Activated naive CD4-positive, alpha-beta T cell (primary cell): ENCODE data around the gene RHBDD1.
"Not testable (repeated sequence)": the region's sequence is repeated elsewhere in the genome, so short reads cannot be mapped to it uniquely, and the experiment has no call there.

Experiments
- DNase-seq, 4 experiments: peaks; one replicate each; lab custom pipeline; 2025; lab: John Stamatoyannopoulos, UW

Gene RHBDD1

GRCh38 chr2:226799976-226800940 lies 35.6 kb upstream of the RHBDD1 start:
- peak in 1 of 4 experiments; percentile 20 for DNase-seq

- peak; percentile 38 to 68 (median 42) for DNase-seq
Measured at GRCh38 chr2:226800941-226801784, 34.7 kb upstream of the RHBDD1 start.

DNA sequence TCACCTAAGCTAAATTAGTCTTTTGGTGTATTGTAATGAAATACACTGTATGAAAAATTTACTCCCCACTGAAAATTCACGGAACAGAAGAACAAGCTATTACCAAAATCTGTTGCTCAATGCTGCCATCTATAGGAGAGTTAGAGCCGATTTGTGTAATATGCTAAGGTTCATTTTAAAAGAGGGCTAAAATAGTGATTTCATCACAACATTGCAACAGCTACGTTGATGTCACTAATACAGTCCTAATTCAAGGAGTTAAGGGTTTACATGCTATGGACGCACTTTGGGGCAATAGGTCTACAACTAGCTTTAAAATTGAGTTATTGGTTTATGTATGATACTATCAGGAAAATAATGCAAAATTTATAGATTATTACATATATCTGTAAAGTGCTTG lies 33.3 kb upstream of the RHBDD1 start:
- DNase-seq = no peak

DNA sequence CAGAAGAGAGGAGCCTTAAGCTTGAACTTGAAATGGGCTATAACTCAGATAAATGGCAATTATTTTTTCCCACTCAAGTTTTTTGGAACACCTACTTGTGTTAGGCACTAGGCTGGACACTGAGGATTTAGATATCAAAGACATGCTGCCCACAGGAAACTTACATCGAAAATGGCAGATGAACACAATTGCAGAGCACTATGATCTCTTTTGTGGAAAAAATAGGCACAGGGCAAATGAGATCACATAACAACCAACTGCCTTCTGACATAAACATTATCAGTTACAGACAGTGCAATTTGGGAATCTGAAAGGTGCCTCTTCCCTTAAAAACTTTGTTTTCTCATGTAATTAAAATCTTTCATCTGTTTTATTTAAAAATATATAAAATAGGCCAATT lies 32.4 kb upstream of the RHBDD1 start:
- no peak for DNase-seq

- no peak for DNase-seq
Measured at GRCh38 chr2:226813148-226813701, 22.6 kb upstream of the RHBDD1 start.

GRCh38 chr2:226818930-226819329 lies 16.9 kb upstream of the RHBDD1 start:
- DNase-seq = no peak

DNA sequence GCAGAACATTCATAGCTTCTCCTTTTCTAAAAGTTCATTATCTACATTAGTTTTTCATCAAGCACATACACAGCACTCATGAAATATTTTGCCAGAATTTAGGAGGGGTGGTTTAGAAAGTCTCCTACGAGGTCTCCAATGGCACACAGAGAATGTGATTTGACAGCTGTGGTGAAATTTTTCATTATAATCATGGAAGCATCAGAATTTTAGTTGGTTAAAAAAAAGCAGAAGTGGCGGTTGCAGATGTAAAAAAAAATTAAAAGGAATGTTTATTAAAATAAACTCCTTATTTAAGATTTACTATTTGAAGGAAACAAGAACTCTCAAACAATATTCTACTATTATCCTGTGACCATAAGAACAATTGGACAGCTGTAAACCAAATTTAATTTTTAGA lies 10.8 kb upstream of the RHBDD1 start:
- DNase-seq = no peak

GRCh38 chr2:226828191-226828590 lies 7.7 kb upstream of the RHBDD1 start:
- DNase-seq = no peak

- no peak for DNase-seq
Measured at GRCh38 chr2:226829721-226830631, 5.9 kb upstream of the RHBDD1 start.

DNA sequence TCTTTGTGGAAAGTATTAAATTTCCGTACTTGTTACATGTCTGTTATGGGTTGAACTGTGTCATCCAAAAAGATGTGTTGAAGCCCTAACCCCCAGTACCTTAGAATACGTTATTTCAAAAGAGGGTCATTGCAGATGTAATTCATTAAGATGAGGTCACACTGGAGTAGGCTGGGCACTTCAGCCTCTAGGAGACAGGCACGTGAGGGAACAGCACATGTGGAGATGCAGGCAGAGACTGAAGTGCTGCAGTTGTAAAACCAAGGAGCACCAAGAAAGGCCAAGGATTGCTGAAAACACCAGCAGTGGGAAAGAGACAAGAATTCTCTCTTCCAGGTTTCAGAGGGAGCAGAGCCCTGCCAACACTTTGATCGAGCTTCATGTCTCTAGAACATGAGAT lies 4.6 kb upstream of the RHBDD1 start:
- DNase-seq = no peak

DNA sequence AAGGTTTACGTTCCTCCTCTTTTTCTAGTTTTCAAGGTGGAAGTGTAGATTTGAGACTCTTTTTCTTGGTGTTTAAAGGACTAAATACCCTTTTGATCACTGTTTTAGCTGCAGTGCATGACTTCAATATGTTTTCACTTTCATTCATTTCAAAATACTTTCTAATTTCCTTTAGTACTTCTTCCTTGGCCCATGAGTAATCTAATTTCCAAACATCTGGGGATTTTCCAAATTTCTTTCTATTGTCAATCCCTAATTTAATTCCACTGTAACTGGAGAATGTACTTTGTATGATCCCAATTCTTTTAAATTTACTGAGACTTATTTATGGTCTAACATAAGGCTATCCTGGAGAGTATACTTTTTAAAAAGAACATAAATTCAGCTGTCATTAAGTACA lies 3.8 kb upstream of the RHBDD1 start:
- no peak for DNase-seq

DNA sequence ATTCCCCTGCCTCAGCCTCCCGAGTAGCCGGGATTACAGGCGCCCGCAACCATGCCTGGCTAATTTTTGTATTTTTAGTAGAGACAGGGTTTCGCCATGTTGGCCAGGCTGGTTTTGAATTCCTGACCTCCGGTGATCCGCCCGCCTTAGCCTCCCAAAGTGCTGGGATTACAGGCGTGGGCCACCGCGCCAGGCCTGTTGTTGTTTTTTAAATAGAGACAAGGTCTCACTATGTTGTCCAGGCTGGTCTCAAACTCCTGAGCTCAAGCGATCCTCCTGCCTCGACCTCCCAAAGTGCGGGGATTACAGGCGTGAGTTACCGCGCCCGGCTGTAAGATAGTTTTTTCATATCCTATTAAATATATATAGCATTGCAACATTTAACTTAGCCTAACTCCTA lies 974 bp upstream of the RHBDD1 start:
- not testable (repeated sequence) for DNase-seq

GRCh38 chr2:226835420-226835795 lies 446 bp upstream of the RHBDD1 start:
- DNase-seq = peak in 2 of 4 experiments; percentile 52 to 62

- no peak for DNase-seq
Measured at GRCh38 chr2:226836548-226836885, 663 bp downstream of the RHBDD1 start.

DNA sequence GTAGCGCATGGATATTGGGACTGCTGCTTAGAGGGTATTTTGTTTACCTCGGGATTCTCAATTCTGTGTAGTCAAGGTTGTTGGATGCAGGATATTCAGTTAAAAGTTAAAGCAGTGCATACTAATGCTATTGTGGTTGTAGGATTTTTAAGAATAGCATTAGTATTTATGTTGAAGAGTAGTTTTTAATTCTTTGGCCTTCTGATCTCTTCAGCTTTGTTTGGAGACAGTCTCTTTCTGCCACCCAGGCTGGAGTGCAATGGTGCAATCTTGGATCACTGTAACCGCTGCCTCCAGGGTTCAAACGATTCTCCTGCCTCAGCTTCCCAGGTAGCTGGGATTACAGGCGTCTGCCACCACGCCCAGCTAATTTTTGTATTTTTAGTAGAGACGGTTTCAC lies 1.5 kb downstream of the RHBDD1 start:
- DNase-seq = no peak

DNA sequence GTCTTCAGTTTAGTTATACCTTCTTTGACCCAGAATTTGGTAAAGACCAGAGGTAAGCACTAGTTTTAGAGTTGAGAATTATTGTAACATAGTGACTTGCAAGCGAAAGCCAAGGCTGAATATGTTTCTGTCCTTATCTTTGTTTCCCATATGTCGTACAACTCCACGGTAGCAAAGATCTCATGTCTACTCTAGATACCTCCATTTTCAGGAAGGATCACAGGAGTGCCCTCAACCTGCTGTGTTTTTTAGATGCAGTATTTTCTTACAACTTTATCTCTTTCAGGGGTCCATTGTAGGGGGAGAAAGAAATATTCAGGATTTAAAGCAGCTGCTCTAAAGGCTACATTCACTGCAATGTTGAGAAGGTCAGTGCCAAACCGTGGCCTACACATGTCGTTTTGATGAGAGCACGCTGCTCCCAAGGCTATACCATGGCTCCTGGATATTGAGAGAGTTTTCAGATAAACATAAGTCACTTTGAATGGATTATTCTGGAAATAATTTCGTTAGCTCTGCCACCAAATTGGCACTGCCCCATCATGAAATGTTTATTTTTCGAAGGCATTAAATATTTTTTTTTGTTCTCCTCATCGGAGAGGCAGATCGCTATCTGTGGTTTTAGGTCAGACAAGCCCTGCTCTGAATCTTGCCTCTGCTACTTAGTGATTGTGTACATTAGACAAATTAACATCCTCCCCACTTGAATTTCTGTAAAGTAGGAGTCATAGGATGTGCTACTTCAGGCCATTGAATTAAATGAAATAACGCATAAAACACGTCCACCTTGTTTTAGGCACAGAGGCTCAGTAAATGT lies 2.1 kb downstream of the RHBDD1 start:
- DNase-seq = no peak

DNA sequence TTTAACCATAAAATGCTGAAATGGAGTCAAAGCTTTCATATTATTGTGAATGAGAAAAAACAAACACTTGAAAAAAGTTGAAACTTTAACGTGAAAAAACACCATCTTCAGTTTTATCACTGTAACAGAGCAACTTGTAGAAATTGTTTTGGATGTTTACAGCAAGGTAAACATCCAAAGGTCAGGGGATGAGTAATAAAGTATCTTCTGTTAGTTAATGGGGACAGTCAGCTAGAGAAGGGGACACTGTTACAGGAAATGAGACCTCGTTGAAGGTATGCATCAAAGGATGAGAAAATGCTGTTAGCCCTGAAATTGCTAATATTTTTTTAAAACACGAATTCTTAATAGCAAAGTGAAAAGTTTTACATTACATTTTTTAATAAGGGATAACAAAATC lies 2.9 kb downstream of the RHBDD1 start:
- DNase-seq = no peak

GRCh38 chr2:226839161-226839560 lies 3.3 kb downstream of the RHBDD1 start:
- no peak for DNase-seq

- no peak for DNase-seq
Measured at GRCh38 chr2:226839951-226840350, 4.1 kb downstream of the RHBDD1 start.

- DNase-seq = not testable (repeated sequence)
Measured at GRCh38 chr2:226843001-226843400, 7.1 kb downstream of the RHBDD1 start.
